Measurements from ENCODE around the gene XPR1.

GRCh38 chr1:180908074-180908765, 276.4 kb downstream of the XPR1 start:
- TF ChIP-seq CTCF (IDR thresholded peaks at IDR 0.05) (no peak), POLR2A (IDR thresholded peaks at IDR 0.05) (no peak)
